HCT116 (cell line): Measurements from ENCODE around the gene ENSA. TPM values are rescaled to one million over a fixed set of nuclear protein-coding genes. Genes with fewer than 3 reads are reported as not detected.

Experiments used
- ATAC-seq: fragments of 200-7000 bp; cut with Tn5 transposase; 2 replicates; pipeline ENCODE4 v1.9.1; 2020; ENCODE audit warnings: mild to moderate bottlenecking, moderate library complexity
- BruUV-seq: library from RNA; stranded (reverse); fragments of 400-500 nt; replicated peaks from 2 replicates; lab custom pipeline; 2021; lab: Mats Ljungman, UMichigan
- CTCF ChIA-PET: fragments of 300-600 bp; sonication (Branson Sonifier 250); formaldehyde crosslinking; loops from one replicate; lab custom pipeline; 2021; ENCODE audit warnings: antibody characterized with exemption; lab: Charles Lee
- POLR2A ChIA-PET: fragments of 300-600, 350-600 bp; sonication (Branson Sonifier 250); formaldehyde crosslinking; loops from one replicate; lab custom pipeline; 2021; ENCODE audit warnings: antibody characterized with exemption; lab: Charles Lee
- RAD21 ChIA-PET, 2 experiments: fragments of 300-600 bp; sonication (Branson Sonifier 250); formaldehyde crosslinking; loops; one replicate each; lab custom pipeline; 2023; ENCODE audit warnings: low total read pairs in 2 of 2; ENCODE audit not compliant: uncharacterized antibody in 2 of 2, unreplicated experiment in 2 of 2, low non-redundant PET in 1 of 2; lab: Charles Lee
- DNase-seq: peaks from one replicate; pipeline ENCODE4 v3.0.0-alpha.2; 2010; ENCODE audit warnings: low read depth, low spot score
- H2AFZ ChIP-seq: fragments of 200-600 bp; shearing (Covaris generic), sonication (generic); 2 replicates; pipeline ENCODE4 v1.6.1; 2017; ENCODE audit warnings: low read depth, mixed run types, mixed read lengths, antibody characterized with exemption, low read length; ENCODE audit not compliant: poor library complexity, severe bottlenecking
- H3K27ac ChIP-seq: 2 replicates; pipeline ENCODE4 v1.5.1; 2012; ENCODE audit warnings: low read depth, low read length
- H3K27me3 ChIP-seq: fragments of 200-600 bp; sonication (generic); 2 replicates; pipeline ENCODE4 v1.6.1; 2016; ENCODE audit warnings: mixed run types, low read length, mixed read lengths; ENCODE audit not compliant: insufficient read depth
- H3K36me3 ChIP-seq, 2 experiments: fragments of 200-500 bp in 1 of 2; fragments of 200-600 bp in 1 of 2; sonication (Bioruptor generic) in 1 of 2; sonication (generic) in 1 of 2; 2 replicates each; pipeline versions ENCODE4 v1.5.1 to v1.6.1; 2014 to 2016; ENCODE audit warnings: low read length in 2 of 2, inconsistent platforms in 1 of 2, mixed read lengths in 1 of 2, mixed run types in 1 of 2; ENCODE audit not compliant: insufficient read depth in 2 of 2, control insufficient read depth in 1 of 2
- H3K4me1 ChIP-seq, 2 experiments: fragments of 200-600 bp in 1 of 2; sonication (generic) in 1 of 2; 2 replicates each; pipeline versions ENCODE4 v1.5.1 to v1.6.1; 2012 to 2017; ENCODE audit warnings: low read length in 2 of 2, inconsistent platforms in 1 of 2, mild to moderate bottlenecking in 1 of 2, mixed read lengths in 1 of 2, mixed run types in 1 of 2, moderate library complexity in 1 of 2; ENCODE audit not compliant: insufficient read depth in 2 of 2, control insufficient read depth in 1 of 2
- H3K4me2 ChIP-seq: fragments of 200-600 bp; sonication (generic); 2 replicates; pipeline ENCODE4 v1.6.1; 2017; ENCODE audit warnings: mixed run types, low read length, mixed read lengths
- H3K4me3 ChIP-seq, 2 experiments: fragments of 200-600 bp in 1 of 2; sonication (generic) in 1 of 2; replicated peaks in 1 of 2; 2 replicates each; pipeline ENCODE4 v1.5.1; 2011 to 2016; ENCODE audit warnings: low read length in 2 of 2, control low read depth in 1 of 2, low read depth in 1 of 2, mild to moderate bottlenecking in 1 of 2, mixed read lengths in 1 of 2, mixed run types in 1 of 2
- H3K79me2 ChIP-seq: fragments of 200-600 bp; sonication (generic); 2 replicates; pipeline ENCODE4 v1.6.1; 2017; ENCODE audit warnings: mild to moderate bottlenecking, mixed run types, low read length, moderate library complexity, mixed read lengths; ENCODE audit not compliant: insufficient read depth
- H3K9ac ChIP-seq: fragments of 200-600 bp; sonication (generic); 2 replicates; pipeline ENCODE4 v1.6.1; 2016; ENCODE audit warnings: low read length, mixed read lengths
- H3K9me2 ChIP-seq: fragments of 200-600 bp; sonication (generic), shearing (Covaris generic); 2 replicates; pipeline ENCODE4 v1.6.1; 2017; ENCODE audit warnings: mixed run types, mild to moderate bottlenecking, moderate library complexity; ENCODE audit not compliant: insufficient read depth
- H3K9me3 ChIP-seq, 2 experiments: fragments of 200-500 bp in 1 of 2; fragments of 200-600 bp in 1 of 2; sonication (Bioruptor generic) in 1 of 2; sonication (generic) in 1 of 2; 2 replicates each; pipeline ENCODE4 v1.6.1; 2014 to 2017; ENCODE audit warnings: low read length in 2 of 2, mixed read lengths in 2 of 2, inconsistent platforms in 1 of 2, low read depth in 1 of 2, mild to moderate bottlenecking in 1 of 2, mixed run types in 1 of 2, moderate library complexity in 1 of 2; ENCODE audit not compliant: control insufficient read depth in 1 of 2, insufficient read depth in 1 of 2
- H4K20me1 ChIP-seq: fragments of 200-600 bp; sonication (generic), shearing (Covaris generic); 2 replicates; pipeline ENCODE4 v1.6.1; 2017; ENCODE audit warnings: mixed run types, mild to moderate bottlenecking, moderate library complexity; ENCODE audit not compliant: insufficient read depth
- CBX3 ChIP-seq: IDR thresholded peaks from 2 replicates; pipeline ENCODE4 v1.6.1; 2012; ENCODE audit warnings: low read depth
- POLR2AphosphoS5 ChIP-seq: IDR thresholded peaks from 2 replicates; pipeline ENCODE4 v1.6.1; 2011; ENCODE audit warnings: mild to moderate bottlenecking, low read depth, low read length, moderate library complexity
- RAD21 ChIP-seq: IDR thresholded peaks from 2 replicates; pipeline ENCODE4 v1.6.1; 2012; ENCODE audit warnings: low read depth, mild to moderate bottlenecking
- REST ChIP-seq: IDR thresholded peaks from 2 replicates; pipeline ENCODE4 v1.6.1; 2012; ENCODE audit warnings: low read depth
- SP1 ChIP-seq: IDR thresholded peaks from 2 replicates; pipeline ENCODE4 v1.6.1; 2012; ENCODE audit warnings: low read depth
- SRF ChIP-seq: IDR thresholded peaks from 2 replicates; pipeline ENCODE4 v1.6.1; 2012; ENCODE audit warnings: low read depth
- ZFX ChIP-seq: fragments of 450-650 bp; IDR thresholded peaks from 2 replicates; pipeline ENCODE4 v1.6.1; 2017
- intact Hi-C: fragments of 100-400 bp; cut with micrococcal nuclease; formaldehyde crosslinking; loops from 2 replicates; pipeline ENCODE4 v1.10.0; 2022
- total RNA-seq: library from RNA; stranded (reverse); gene quantifications from one replicate; pipeline ENCODE4 v1.2.1, GENCODE V29; 2021; ENCODE audit not compliant: unreplicated experiment
- TF ChIP-seq, protein P1 (sequence below): IDR thresholded peaks from 2 replicates; pipeline ENCODE4 v1.6.1; 2012
- TF ChIP-seq, protein P2 (sequence below): IDR thresholded peaks from 2 replicates; pipeline ENCODE4 v1.6.1; 2012

The ENSA gene
- total RNA-seq, 1 experiment from 2014 or later: 130 TPM

- Histone ChIP-seq H3K4me2 (peak overlapping the region; percentile 86), H3K27ac (peak overlapping the region; percentile 82)
- ATAC-seq: no peak; the same call in 1 of the 2 replicates
- CTCF ChIA-PET: interaction anchor here (0.6 to 1.7 kb wide), 3 partner anchors 20 to 25 kb away, joined by 3 to 4 read pairs (median 3); no protein-coding TSS in a partner anchor
- no peak for DNase-seq
- TF ChIP-seq ZFX: no peak
- no peak for TF ChIP-seq CBX3
- no peak for TF ChIP-seq RAD21
- TF ChIP-seq, protein P1, sequence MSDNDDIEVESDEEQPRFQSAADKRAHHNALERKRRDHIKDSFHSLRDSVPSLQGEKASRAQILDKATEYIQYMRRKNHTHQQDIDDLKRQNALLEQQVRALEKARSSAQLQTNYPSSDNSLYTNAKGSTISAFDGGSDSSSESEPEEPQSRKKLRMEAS: no peak; the same call in 1 of the 2 replicates
- no peak for TF ChIP-seq SRF
- TF ChIP-seq, protein P2, sequence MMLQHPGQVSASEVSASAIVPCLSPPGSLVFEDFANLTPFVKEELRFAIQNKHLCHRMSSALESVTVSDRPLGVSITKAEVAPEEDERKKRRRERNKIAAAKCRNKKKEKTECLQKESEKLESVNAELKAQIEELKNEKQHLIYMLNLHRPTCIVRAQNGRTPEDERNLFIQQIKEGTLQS: no peak
- no peak for TF ChIP-seq POLR2AphosphoS5
- no peak for TF ChIP-seq REST
- TF ChIP-seq SP1: no peak
- TF ChIP-seq, all 23 proteins: peak for 0
- Histone ChIP-seq H3K9ac (peak overlapping the region; percentile 86), H2AFZ (no peak overlapping the region), H3K9me2 (no peaks in the 10 kb centered on the region), H3K4me3 (peak overlapping the region; percentile 51 to 80), H3K36me3 (peaks cover 26 to 39% of the 10 kb centered on the region in 2 experiments), H3K4me1 (peaks cover 26 to 42% of the 10 kb centered on the region in 2 experiments), H3K79me2 (peaks cover 54% of the 10 kb centered on the region), H4K20me1 (peaks cover 39% of the 10 kb centered on the region), H3K9me3 (no peaks in the 10 kb centered on the region), H3K27me3 (no peaks in the 10 kb centered on the region)
- TSS peak; percentile 93 for BruUV-seq
- RAD21 ChIA-PET: interaction anchor here in 1 of 2 experiments (0.8 kb wide), 1 partner anchor 49 kb away, joined by 4 read pairs; the partner anchor contains the start of gene ENSA
- POLR2A ChIA-PET: interaction anchor here (0.7 to 3.4 kb wide), 25 partner anchors 9 to 402 kb away, joined by 3 to 41 read pairs (median 5); partner anchors contain the start of genes ANXA9, ARNT, ENSA and GOLPH3L
- intact Hi-C loops: loop anchor here (2.0 to 5.0 kb wide), 3 partner anchors 41 to 397 kb away; partner anchors contain the start of gene ENSA
Observed at GRCh38 chr1:150579945-150580642, 49.3 kb downstream of the ENSA start.
